Spinal cord (tissue), 10 donors: ENCODE measurements around the gene GNB1. TPM values are rescaled to one million over a fixed set of nuclear protein-coding genes. Genes with fewer than 3 reads are reported as not detected.

Experiments used
- DNase-seq, 6 donors: peaks; one replicate each; pipeline versions ENCODE4 v3.0.0 to v3.0.0-alpha.2; 2013 to 2015; ENCODE audit warnings: low spot score in 6 of 6, low read depth in 4 of 6
- H3K27ac ChIP-seq: one replicate; pipeline ENCODE4 v1.5.1; 2013; ENCODE audit warnings: low read depth, low read length, control low read depth
- H3K27me3 ChIP-seq: one replicate; pipeline ENCODE4 v1.6.1; 2013; ENCODE audit warnings: low read length; ENCODE audit not compliant: control insufficient read depth, insufficient read depth
- H3K36me3 ChIP-seq: one replicate; pipeline ENCODE4 v1.6.1; 2013; ENCODE audit warnings: low read length; ENCODE audit not compliant: control insufficient read depth, insufficient read depth
- H3K4me1 ChIP-seq: one replicate; pipeline ENCODE4 v1.6.1; 2013; ENCODE audit warnings: low read length; ENCODE audit not compliant: control insufficient read depth, insufficient read depth
- H3K4me3 ChIP-seq: one replicate; pipeline ENCODE4 v1.5.1; 2013; ENCODE audit warnings: low read depth, low read length, control low read depth
- H3K9me3 ChIP-seq: one replicate; pipeline ENCODE4 v1.6.1; 2013; ENCODE audit warnings: low read length; ENCODE audit not compliant: control insufficient read depth, insufficient read depth
- WGBS: methylation state at CpG from one replicate; pipeline ENCODE4 v1.1.5; 2013; ENCODE audit warnings: missing lambda C conversion rate; ENCODE audit not compliant: insufficient coverage; 5-methylcytosine and 5-hydroxymethylcytosine counted together
- polyA plus RNA-seq, 2 donors: library from polyadenylated mRNA; unstranded; fragments of 120-200 nt; gene quantifications; one replicate each; pipeline ENCODE4 v1.2.1, GENCODE V29; 2013; ENCODE audit not compliant: insufficient read length in 2 of 2
- total RNA-seq, 2 donors: library from RNA; depleted of rRNA in 1 of 2; stranded (reverse); fragments of 120-200 nt in 1 of 2; fragments of >200 nt in 1 of 2; gene quantifications; one replicate each; pipeline versions ENCODE4 v1.2.3 to v1.2.4, GENCODE V29; 2013 to 2014
- donor health status: healthy.

Gene GNB1
- total and polyA plus RNA-seq, 4 donors: 129 to 651 (median 436) TPM

GRCh38 chr1:1833916-1834325, 57.0 kb downstream of the GNB1 start:
- no peak overlapping the region for H3K4me3 ChIP-seq
- no peak for DNase-seq

GRCh38 chr1:1833456-1833855, 57.4 kb downstream of the GNB1 start:
- H3K4me3 ChIP-seq: no peak overlapping the region
- H3K9me3 ChIP-seq: no peaks in the 10 kb centered on the region
- peaks cover 35% of the 10 kb centered on the region for H3K36me3 ChIP-seq
- H3K27ac ChIP-seq: no peak overlapping the region
- 60% methylated on average over 6 of the region's 10 CpGs for WGBS
- H3K4me1 ChIP-seq: peaks cover 9% of the 10 kb centered on the region
- H3K27me3 ChIP-seq: no peaks in the 10 kb centered on the region
- no peak for DNase-seq

More at GRCh38 chr1:1833916-1834325, 57.0 kb downstream of the GNB1 start:
- no peak overlapping the region for H3K27ac ChIP-seq
- peaks cover 9% of the 10 kb centered on the region for H3K4me1 ChIP-seq
- no peaks in the 10 kb centered on the region for H3K27me3 ChIP-seq
- WGBS: 54% methylated on average over 2 of the region's 6 CpGs
- H3K9me3 ChIP-seq: no peaks in the 10 kb centered on the region
- H3K36me3 ChIP-seq: peaks cover 35% of the 10 kb centered on the region

DNA sequence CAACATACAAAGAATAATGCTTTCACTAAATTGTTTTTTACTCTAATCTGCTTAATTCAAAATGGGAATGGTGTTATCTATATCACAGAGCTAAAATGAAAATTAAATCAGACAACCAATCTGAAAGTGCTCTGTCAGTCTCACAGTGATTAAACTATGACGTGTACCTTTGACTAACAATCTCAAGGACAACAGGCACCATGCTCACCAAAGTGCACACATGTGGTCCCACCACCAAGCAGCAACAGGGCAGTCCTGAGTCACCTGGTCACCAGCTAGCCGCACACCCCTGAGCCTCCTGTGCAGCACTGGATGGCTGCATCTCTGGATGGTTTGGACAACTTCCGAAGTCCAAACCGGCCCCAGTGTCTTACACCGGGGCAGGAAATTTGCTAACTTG, 58.1 kb downstream of the GNB1 start:
- DNase-seq: no peak
- Histone ChIP-seq H3K4me1 (peaks cover 11% of the 10 kb centered on the region), H3K27me3 (no peaks in the 10 kb centered on the region), H3K27ac (no peak overlapping the region), H3K9me3 (no peaks in the 10 kb centered on the region), H3K36me3 (peaks cover 35% of the 10 kb centered on the region), H3K4me3 (no peak overlapping the region)
- WGBS: 97% methylated on average over 2 of the region's 5 CpGs

GRCh38 chr1:1832166-1832565, 58.7 kb downstream of the GNB1 start:
- peaks cover 31% of the 10 kb centered on the region for H3K36me3 ChIP-seq
- H3K27me3 ChIP-seq: no peaks in the 10 kb centered on the region
- WGBS: 93% methylated on average over 6 of the region's 8 CpGs
- peaks cover 13% of the 10 kb centered on the region for H3K4me1 ChIP-seq
- no peak overlapping the region for H3K27ac ChIP-seq
- DNase-seq: no peak
- no peak overlapping the region for H3K4me3 ChIP-seq
- H3K9me3 ChIP-seq: no peaks in the 10 kb centered on the region

GRCh38 chr1:1827089-1827848, 63.6 kb downstream of the GNB1 start:
- Histone ChIP-seq H3K9me3 (no peaks in the 10 kb centered on the region), H3K27me3 (no peaks in the 10 kb centered on the region), H3K4me1 (peaks cover 13% of the 10 kb centered on the region), H3K27ac (no peak overlapping the region), H3K4me3 (no peak overlapping the region), H3K36me3 (peaks cover 28% of the 10 kb centered on the region)
- WGBS: 52% methylated on average over 7 of the region's 14 CpGs
- peak in 1 of 6 donors; percentile 32 for DNase-seq

GRCh38 chr1:1826356-1827088, 64.4 kb downstream of the GNB1 start:
- Histone ChIP-seq H3K27me3 (no peaks in the 10 kb centered on the region), H3K9me3 (no peaks in the 10 kb centered on the region), H3K4me3 (no peak overlapping the region), H3K27ac (no peak overlapping the region), H3K4me1 (peaks cover 13% of the 10 kb centered on the region), H3K36me3 (peaks cover 31% of the 10 kb centered on the region)
- no peak for DNase-seq
- 96% methylated on average over 4 of the region's 9 CpGs for WGBS

DNA sequence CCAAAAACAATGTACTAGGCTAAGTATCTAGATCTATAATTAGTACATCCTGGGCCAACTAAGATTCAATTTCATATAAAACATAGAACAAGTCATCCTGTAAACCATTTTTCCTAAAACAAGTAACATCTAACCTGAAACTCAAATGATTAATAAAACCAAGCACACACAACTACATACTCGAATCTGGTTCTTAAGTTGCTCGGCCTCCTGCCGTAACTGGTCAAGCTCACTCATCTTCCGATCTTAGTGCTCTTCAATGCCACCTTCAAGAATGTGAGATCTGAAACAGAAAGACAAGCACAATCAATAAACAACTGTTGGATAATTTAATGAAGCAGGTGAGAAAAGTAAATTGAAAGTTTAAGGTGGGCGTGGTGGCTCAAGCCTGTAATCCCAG, 65.7 kb downstream of the GNB1 start:
- no peaks in the 10 kb centered on the region for H3K27me3 ChIP-seq
- H3K4me3 ChIP-seq: no peak overlapping the region
- no peaks in the 10 kb centered on the region for H3K9me3 ChIP-seq
- peaks cover 13% of the 10 kb centered on the region for H3K4me1 ChIP-seq
- 80% methylated on average over 1 of the region's 5 CpGs for WGBS
- DNase-seq: no peak
- H3K27ac ChIP-seq: no peak overlapping the region
- H3K36me3 ChIP-seq: peaks cover 29% of the 10 kb centered on the region

- H3K4me3 ChIP-seq: no peak overlapping the region
- no peaks in the 10 kb centered on the region for H3K9me3 ChIP-seq
- WGBS: 93% methylated on average over 6 of the region's 6 CpGs
- DNase-seq: no peak
- H3K27ac ChIP-seq: no peak overlapping the region
- H3K27me3 ChIP-seq: no peaks in the 10 kb centered on the region
- no peaks in the 10 kb centered on the region for H3K4me1 ChIP-seq
- H3K36me3 ChIP-seq: peaks cover 60% of the 10 kb centered on the region
Measured at GRCh38 chr1:1819762-1820161, 71.1 kb downstream of the GNB1 start.

DNA sequence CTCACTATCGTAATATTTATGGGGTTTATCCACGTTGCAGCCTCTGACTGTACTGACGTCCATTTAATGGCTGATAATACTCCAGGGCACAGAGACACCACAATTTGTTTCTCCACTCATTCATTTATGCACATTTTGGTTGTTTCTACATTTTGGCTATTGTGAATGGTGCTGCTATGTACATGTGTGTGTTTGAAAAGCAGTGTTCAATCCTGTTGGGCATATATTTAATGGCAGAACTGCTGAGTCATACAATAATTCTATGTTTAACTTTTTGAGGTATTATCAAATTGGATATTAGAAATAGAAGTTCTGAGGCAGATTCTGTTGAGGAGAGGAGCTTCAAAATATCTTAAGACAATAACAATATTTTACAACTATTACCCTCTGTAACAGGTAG, 73.7 kb downstream of the GNB1 start:
- H3K4me3 ChIP-seq: no peak overlapping the region
- H3K27me3 ChIP-seq: no peaks in the 10 kb centered on the region
- DNase-seq: no peak
- no peaks in the 10 kb centered on the region for H3K9me3 ChIP-seq
- 61% methylated on average over 3 of the region's 3 CpGs for WGBS
- peaks cover 68% of the 10 kb centered on the region for H3K36me3 ChIP-seq
- no peak overlapping the region for H3K27ac ChIP-seq
- no peaks in the 10 kb centered on the region for H3K4me1 ChIP-seq
